ENCODE measurements around the gene KRT17.

Gene KRT17

DNA sequence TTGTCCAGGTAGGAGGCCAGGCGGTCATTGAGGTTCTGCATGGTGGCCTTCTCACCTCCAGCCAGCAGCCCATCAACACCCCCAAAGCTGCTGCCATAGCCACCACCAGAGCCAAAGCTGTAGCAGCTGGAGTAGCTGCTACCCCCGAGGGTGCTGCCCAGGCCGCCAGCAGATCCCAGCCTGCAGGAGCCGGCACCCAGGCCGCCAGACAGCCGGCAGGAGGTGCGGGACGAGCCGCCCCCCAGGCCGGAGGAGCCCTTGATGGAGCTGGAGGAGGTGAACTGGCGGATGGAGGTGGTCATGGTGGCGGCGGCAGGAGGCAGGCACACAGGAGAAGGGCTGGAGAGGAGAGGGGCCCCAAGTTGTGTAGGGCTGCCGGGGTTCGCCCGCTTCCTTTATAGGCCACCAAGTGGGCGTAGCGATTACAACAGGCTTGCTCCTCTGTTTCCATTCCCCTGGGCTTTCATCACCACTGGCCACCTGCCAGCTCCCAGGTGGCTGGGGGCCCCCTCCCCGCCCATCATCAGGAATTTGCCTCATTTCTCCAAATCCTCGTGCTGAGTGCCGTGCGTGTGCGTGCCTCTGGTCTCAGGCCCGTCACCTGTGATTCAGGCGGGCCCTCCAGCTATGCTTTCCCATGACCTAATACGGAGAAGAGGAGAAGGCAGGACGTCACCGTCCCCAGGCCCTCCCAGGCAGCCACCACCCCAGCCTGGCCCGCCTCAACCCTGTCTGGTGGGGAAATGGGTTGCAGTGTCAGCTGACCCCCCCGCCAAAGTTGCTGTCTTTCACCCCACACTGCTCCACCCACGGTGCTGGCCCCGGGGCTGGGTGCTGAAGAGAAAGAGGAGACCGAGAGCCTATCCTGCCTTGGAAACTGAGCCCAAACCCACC, at the start of gene KRT17:
TSS of gene KRT17 (minus strand) at position 368 of the 894 bp plus-strand sequence. CDS start at position 302, 66 bp downstream.
- peak; percentile 25 for DNase-seq (ENCODE audit: low read depth)

- no peak for DNase-seq (ENCODE audit: low read depth)
These were observed 47.8 kb upstream of the KRT17 start for GRCh38 chr17:41672153-41672552.

- DNase-seq (ENCODE audit: low read depth), result no peak
These were observed 43.1 kb upstream of the KRT17 start for GRCh38 chr17:41667280-41668041.

GRCh38 chr17:41666708-41667279, 42.4 kb upstream of the KRT17 start:
- DNase-seq (ENCODE audit: low read depth), result peak; percentile 64

DNA sequence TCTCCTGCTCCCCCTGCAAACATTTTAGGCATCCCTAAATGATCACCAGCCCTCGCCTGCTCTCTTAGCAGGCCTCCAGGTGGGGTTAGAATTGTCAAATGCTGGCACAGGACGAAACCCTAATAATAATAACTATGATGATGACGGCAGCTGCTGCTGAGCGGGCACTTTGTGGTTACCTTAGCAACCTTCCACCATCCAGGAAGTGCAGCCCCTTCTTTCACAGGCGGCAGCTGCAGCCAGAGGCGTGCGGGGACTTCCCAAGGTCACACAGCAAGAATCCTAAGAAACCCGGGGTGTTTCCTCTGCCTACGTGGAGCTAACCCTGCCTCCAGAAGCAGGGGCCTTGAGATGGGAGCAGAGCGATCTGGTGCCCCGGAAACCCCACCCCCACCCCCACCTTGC, 41.9 kb upstream of the KRT17 start:
- DNase-seq (ENCODE audit: low read depth), result peak; percentile 76

- DNase-seq (ENCODE audit: low read depth), result peak; percentile 82
These were observed 41.3 kb upstream of the KRT17 start for GRCh38 chr17:41665566-41666236.

GRCh38 chr17:41664587-41665565, 40.5 kb upstream of the KRT17 start:
- no peak for DNase-seq (ENCODE audit: low read depth)

- no peak for DNase-seq (ENCODE audit: low read depth)
These were observed 39.7 kb upstream of the KRT17 start for GRCh38 chr17:41664172-41664457.

GRCh38 chr17:41663451-41664171, 39.2 kb upstream of the KRT17 start:
- DNase-seq (ENCODE audit: low read depth), result no peak

GRCh38 chr17:41660221-41660711, 35.9 kb upstream of the KRT17 start:
- DNase-seq (ENCODE audit: low read depth), result no peak

GRCh38 chr17:41659427-41660212, 35.2 kb upstream of the KRT17 start:
- DNase-seq (ENCODE audit: low read depth), result no peak

- no peak for DNase-seq (ENCODE audit: low read depth)
These were observed 34.5 kb upstream of the KRT17 start for GRCh38 chr17:41658846-41659245.

- DNase-seq (ENCODE audit: low read depth), result no peak
These were observed 33.6 kb upstream of the KRT17 start for GRCh38 chr17:41657936-41658335.

- no peak for DNase-seq (ENCODE audit: low read depth)
These were observed 32.9 kb upstream of the KRT17 start for GRCh38 chr17:41657176-41657754.

DNA sequence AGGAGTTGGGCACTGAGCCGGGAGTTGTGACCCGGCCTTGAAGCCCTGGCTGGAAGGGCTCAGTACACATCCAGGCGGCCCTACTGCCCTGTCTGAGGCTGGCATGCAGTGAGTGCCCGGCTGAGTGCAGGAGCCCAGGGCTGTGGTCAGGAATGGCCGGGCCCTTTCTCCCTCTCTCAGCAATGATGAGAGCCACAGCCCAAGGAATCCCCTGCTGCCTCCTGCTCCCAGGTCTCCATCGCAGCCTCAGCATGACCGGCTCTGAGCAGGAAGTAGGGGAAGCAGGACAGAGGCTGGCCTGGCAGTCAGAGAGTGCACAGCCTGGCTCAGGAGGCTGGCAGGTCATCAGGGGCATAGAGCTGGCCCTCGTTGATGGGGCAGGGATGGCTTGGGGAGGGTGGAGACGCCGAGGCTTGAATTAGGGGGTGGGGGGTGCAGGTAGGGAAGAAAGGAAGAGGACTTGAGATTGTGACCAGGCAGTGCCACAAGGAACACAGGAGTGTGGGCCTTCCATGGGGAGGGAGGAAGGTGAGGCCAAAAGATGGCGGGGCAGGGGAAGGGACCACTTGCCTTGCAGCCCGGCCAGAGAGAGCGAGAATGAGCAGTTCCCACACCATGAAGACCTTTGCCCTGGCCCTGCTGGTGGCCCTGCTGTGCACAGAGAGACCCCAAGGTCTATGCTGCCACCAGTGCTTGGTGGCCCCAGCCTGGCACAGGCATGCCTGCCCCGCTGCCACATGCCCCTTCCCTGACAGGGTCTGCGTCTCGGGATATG, 32.1 kb upstream of the KRT17 start:
- no peak for DNase-seq (ENCODE audit: low read depth)

DNA sequence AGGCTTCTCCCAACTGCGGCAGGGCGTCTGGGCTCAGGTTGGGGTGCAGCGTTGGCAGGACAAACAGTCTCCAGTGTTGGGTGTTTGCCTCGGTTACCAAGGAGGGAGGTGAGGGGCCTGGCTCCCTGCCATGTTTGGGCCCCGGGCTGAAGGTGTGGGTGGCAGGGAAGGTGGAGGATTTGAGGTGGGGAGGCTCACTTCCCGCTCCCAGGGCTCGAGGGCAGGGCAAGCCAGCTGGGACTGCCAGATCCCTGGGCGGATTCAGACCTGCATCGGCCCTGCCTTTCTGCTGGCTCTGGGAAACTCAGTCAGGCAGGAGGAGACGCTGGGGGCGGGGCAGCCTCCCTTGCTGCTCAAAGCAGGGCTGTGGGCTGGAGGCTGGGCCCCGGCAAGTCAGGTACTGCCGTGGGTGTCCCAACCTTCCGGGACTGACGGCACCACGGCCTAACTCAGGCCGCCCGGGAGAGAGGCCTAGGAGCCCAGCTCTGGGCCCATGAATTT, 31.3 kb upstream of the KRT17 start:
- DNase-seq (ENCODE audit: low read depth), result no peak

DNA sequence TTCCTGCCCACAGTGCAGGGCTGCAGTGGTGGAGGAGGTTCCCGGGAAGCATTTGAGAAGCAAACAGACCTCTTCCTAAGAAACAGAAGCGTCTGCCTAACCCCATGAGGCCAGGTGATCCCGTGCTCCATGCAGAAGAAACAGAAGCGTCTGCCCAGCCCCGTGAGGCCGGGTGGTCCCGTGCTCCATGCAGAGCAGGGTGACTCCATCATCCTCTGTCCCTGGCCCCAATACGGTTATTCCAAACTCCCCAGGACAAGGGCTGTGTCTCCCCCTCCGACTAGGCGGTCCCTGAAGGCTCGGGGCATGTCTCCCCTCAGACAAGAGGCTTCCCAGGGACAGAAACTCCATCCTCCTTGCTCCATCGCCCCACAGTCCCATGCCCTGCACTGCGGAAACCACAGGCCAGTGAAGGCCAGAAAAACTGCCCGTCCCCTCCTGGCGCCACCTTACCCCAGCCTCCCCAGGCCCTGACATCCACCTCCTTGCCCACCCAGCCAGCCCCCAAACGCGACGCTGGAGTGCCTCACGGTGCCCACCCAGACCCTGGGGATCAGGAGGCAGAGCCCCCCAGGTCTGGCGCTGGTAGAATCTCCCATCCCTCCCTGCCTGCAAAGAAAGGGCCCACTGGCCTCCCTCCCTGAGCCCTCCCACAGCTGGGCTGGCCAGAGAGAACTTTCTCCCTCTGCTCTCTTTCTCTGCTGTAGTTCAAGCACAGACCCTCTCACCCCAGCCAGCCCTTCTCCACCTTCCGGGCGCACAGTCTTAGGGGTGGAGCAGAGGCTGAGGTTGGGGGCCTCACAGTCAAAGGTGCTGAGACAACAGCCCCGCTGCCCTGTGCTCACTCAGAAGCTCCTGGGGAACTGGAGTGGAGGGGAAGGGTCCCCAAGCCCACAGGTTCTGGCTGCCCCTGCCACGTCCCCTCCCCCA, 30.6 kb upstream of the KRT17 start:
- DNase-seq (ENCODE audit: low read depth), result no peak
